Omental fat pad (tissue), 4 donors: Measurements from ENCODE around the gene MRPL51. TPM values are rescaled to one million over a fixed set of nuclear protein-coding genes. Genes with fewer than 3 reads are reported as not detected.
"Not testable (repeated sequence)": the region's sequence is repeated elsewhere in the genome, so short reads cannot be mapped to it uniquely, and the experiment has no call there.

ENCODE experiments used
- ATAC-seq: fragments of 150-250 bp; one replicate; pipeline ENCODE4 v1.9.1; 2016; ENCODE audit warnings: mild to moderate bottlenecking, moderate library complexity; ENCODE audit not compliant: low FRiP score
- DNase-seq: peaks from one replicate; pipeline ENCODE4 v3.0.0-alpha.2; 2019; ENCODE audit warnings: low spot score
- total RNA-seq, 4 donors: library from RNA; depleted of rRNA; stranded (reverse); fragments of >200 nt; gene quantifications; one replicate each; pipeline ENCODE4 v1.1.0, GENCODE V29; 2016
- TF ChIP-seq, protein P1 (sequence below), 3 donors: fragments of 450-650 bp; IDR thresholded peaks; one replicate each; pipeline ENCODE4 v1.5.1; 2016 to 2017; ENCODE audit warnings: antibody characterized with exemption in 3 of 3, mild to moderate bottlenecking in 3 of 3, moderate library complexity in 2 of 3

Gene MRPL51
- total RNA-seq, 4 donors from 2014 or later, result 44.1 to 118 (median 67.8) TPM

GRCh38 chr12:6468283-6468575, 24.8 kb downstream of the MRPL51 start:
- TF ChIP-seq, protein P1, sequence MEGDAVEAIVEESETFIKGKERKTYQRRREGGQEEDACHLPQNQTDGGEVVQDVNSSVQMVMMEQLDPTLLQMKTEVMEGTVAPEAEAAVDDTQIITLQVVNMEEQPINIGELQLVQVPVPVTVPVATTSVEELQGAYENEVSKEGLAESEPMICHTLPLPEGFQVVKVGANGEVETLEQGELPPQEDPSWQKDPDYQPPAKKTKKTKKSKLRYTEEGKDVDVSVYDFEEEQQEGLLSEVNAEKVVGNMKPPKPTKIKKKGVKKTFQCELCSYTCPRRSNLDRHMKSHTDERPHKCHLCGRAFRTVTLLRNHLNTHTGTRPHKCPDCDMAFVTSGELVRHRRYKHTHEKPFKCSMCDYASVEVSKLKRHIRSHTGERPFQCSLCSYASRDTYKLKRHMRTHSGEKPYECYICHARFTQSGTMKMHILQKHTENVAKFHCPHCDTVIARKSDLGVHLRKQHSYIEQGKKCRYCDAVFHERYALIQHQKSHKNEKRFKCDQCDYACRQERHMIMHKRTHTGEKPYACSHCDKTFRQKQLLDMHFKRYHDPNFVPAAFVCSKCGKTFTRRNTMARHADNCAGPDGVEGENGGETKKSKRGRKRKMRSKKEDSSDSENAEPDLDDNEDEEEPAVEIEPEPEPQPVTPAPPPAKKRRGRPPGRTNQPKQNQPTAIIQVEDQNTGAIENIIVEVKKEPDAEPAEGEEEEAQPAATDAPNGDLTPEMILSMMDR (IDR thresholded peaks at IDR 0.05), result no peak
- no peak for ATAC-seq

GRCh38 chr12:6467571-6468282, 25.3 kb downstream of the MRPL51 start:
- not testable (repeated sequence) for ATAC-seq, DNase-seq

More at GRCh38 chr12:6468283-6468575, 24.8 kb downstream of the MRPL51 start:
- no peak for DNase-seq

DNA sequence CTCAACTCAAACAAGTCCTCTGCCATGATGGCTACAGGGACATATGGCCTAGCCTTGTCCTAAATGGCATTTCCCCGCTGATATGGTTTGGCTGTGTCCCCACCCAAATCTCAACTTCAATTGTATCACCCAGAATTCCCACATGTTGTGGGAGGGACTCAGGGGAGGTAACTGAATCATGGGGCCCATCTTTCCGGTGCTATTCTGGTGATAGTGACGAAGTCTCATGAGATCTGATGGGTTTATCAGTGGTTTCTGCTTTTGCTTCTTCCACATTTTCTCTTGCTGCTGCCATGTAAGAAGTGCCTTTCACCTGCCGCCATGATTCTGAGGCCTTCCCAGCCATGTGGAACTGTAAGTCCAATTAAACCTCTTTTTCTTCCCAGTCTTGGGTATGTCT, 26.3 kb downstream of the MRPL51 start:
- ATAC-seq, DNase-seq: not testable (repeated sequence)

GRCh38 chr12:6466184-6466573, 26.9 kb downstream of the MRPL51 start:
- no peak for DNase-seq
- TF ChIP-seq, protein P1 (IDR thresholded peaks at IDR 0.05), result no peak
- ATAC-seq, result no peak

- TF ChIP-seq, protein P1 (IDR thresholded peaks at IDR 0.05), result peak in 2 of 3 donors; percentile 71 to 81
- peak; percentile 55 for ATAC-seq
- no peak for DNase-seq
These were observed 27.4 kb downstream of the MRPL51 start for GRCh38 chr12:6465467-6466183.

- TF ChIP-seq, protein P1 (IDR thresholded peaks at IDR 0.05), result no peak
- DNase-seq, result no peak
These were observed 28.5 kb downstream of the MRPL51 start for GRCh38 chr12:6464531-6464930.

GRCh38 chr12:6463858-6464257, 29.2 kb downstream of the MRPL51 start:
- no peak for ATAC-seq
- DNase-seq, result no peak
- TF ChIP-seq, protein P1 (IDR thresholded peaks at IDR 0.05), result no peak

More at GRCh38 chr12:6464531-6464930, 28.5 kb downstream of the MRPL51 start:
- ATAC-seq, result no peak

DNA sequence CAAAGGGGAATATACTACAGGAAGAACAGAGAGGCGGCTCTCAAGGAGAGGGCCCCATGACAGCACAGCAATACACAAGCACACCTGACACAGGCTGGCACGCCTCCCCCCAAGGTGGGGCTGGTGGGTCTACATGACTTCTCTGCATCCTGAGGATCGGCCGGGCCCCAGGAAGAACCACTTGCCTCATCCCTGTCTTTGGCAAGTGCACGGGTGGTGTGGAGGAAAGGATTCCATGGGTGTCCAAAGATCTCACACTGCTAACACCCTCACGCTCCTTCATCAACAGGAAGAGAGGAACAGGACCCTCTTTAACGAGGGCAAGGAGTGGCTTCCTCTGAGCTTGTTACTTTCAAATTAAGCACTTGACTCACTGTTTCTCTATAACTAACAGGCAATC, 29.8 kb downstream of the MRPL51 start:
- TF ChIP-seq, protein P1 (IDR thresholded peaks at IDR 0.05), result no peak
- DNase-seq, result no peak
- no peak for ATAC-seq
